ENCODE measurements around the gene COG2. TPM values are rescaled to one million over a fixed set of nuclear protein-coding genes. Genes with fewer than 3 reads are reported as not detected.

The COG2 gene
- total and polyA plus RNA-seq, 2 of the 13 experiments (the other 11 are each of a cell fraction or from before 2014, with no cell fraction given) = 16.8 to 36.3 TPM

DNA sequence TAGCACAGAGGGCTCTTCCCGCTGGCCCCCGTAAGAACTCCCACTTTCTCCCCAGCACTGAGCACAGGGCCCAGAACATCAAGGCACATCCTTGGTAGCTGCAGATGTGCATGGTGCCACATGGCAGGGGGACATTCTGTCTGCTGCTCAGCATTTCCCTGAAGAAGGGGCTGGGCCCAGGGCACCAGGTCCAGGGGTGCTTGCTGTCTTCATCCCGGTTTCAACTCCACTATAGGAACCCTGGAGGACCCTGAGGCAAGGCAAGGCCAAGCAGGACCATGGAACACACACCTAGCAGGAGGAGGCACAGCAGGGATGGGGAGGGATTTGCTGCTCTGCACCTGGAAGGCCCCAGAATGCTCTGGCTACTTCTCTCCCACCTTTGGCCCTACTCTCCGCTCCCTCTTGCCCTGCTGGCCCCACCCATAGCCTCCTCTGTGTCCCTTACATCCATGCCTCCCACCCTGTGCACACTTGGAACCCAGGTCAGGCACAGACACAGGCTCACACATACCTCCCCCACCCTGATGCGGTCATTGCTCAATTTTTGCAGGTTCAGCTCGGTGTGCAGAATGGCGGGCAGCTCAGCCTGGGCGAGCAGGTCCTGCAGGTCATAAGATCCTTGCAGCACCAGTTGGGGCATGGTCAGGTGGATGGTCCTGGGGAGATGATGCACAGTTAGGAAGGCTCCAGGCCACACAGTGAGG lies 61.6 kb downstream of the COG2 start (continued):
- TF ChIP-seq, protein P1, sequence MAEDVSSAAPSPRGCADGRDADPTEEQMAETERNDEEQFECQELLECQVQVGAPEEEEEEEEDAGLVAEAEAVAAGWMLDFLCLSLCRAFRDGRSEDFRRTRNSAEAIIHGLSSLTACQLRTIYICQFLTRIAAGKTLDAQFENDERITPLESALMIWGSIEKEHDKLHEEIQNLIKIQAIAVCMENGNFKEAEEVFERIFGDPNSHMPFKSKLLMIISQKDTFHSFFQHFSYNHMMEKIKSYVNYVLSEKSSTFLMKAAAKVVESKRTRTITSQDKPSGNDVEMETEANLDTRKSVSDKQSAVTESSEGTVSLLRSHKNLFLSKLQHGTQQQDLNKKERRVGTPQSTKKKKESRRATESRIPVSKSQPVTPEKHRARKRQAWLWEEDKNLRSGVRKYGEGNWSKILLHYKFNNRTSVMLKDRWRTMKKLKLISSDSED (CRISPR knock-in tag; IDR thresholded peaks at IDR 0.05) = no peak
- TF ChIP-seq, protein P2, sequence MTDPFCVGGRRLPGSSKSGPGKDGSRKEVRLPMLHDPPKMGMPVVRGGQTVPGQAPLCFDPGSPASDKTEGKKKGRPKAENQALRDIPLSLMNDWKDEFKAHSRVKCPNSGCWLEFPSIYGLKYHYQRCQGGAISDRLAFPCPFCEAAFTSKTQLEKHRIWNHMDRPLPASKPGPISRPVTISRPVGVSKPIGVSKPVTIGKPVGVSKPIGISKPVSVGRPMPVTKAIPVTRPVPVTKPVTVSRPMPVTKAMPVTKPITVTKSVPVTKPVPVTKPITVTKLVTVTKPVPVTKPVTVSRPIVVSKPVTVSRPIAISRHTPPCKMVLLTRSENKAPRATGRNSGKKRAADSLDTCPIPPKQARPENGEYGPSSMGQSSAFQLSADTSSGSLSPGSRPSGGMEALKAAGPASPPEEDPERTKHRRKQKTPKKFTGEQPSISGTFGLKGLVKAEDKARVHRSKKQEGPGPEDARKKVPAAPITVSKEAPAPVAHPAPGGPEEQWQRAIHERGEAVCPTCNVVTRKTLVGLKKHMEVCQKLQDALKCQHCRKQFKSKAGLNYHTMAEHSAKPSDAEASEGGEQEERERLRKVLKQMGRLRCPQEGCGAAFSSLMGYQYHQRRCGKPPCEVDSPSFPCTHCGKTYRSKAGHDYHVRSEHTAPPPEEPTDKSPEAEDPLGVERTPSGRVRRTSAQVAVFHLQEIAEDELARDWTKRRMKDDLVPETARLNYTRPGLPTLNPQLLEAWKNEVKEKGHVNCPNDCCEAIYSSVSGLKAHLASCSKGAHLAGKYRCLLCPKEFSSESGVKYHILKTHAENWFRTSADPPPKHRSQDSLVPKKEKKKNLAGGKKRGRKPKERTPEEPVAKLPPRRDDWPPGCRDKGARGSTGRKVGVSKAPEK (CRISPR knock-in tag; IDR thresholded peaks at IDR 0.05; ENCODE audit: borderline replicate concordance) = 0 out of 2 replicates have a peak, but pooled peaks have one; percentile 61
- no peak for TF ChIP-seq FOXA1 (IDR thresholded peaks at IDR 0.05)
- no peak for TF ChIP-seq FOXA1 (CRISPR knock-in tag; IDR thresholded peaks at IDR 0.05)
- peak; percentile 95 for TF ChIP-seq AGO2 (optimal IDR thresholded peaks at IDR 0.05; ENCODE audit: low read depth, low read length)
- TF ChIP-seq, protein P3, sequence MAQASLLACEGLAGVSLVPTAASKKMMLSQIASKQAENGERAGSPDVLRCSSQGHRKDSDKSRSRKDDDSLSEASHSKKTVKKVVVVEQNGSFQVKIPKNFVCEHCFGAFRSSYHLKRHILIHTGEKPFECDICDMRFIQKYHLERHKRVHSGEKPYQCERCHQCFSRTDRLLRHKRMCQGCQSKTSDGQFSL (CRISPR knock-in tag; IDR thresholded peaks at IDR 0.05) = peak; percentile 37; the same call in 1 of the 2 replicates
- no peak for TF ChIP-seq ATM (IDR thresholded peaks at IDR 0.05; ENCODE audit: borderline replicate concordance)
- TF ChIP-seq, protein P4, sequence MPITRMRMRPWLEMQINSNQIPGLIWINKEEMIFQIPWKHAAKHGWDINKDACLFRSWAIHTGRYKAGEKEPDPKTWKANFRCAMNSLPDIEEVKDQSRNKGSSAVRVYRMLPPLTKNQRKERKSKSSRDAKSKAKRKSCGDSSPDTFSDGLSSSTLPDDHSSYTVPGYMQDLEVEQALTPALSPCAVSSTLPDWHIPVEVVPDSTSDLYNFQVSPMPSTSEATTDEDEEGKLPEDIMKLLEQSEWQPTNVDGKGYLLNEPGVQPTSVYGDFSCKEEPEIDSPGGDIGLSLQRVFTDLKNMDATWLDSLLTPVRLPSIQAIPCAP (CRISPR knock-in tag; IDR thresholded peaks at IDR 0.05; ENCODE audit: low read depth) = no peak
- no peak for TF ChIP-seq ATRX (CRISPR knock-in tag; IDR thresholded peaks at IDR 0.05; ENCODE audit: borderline replicate concordance)
- TF ChIP-seq, protein P5, sequence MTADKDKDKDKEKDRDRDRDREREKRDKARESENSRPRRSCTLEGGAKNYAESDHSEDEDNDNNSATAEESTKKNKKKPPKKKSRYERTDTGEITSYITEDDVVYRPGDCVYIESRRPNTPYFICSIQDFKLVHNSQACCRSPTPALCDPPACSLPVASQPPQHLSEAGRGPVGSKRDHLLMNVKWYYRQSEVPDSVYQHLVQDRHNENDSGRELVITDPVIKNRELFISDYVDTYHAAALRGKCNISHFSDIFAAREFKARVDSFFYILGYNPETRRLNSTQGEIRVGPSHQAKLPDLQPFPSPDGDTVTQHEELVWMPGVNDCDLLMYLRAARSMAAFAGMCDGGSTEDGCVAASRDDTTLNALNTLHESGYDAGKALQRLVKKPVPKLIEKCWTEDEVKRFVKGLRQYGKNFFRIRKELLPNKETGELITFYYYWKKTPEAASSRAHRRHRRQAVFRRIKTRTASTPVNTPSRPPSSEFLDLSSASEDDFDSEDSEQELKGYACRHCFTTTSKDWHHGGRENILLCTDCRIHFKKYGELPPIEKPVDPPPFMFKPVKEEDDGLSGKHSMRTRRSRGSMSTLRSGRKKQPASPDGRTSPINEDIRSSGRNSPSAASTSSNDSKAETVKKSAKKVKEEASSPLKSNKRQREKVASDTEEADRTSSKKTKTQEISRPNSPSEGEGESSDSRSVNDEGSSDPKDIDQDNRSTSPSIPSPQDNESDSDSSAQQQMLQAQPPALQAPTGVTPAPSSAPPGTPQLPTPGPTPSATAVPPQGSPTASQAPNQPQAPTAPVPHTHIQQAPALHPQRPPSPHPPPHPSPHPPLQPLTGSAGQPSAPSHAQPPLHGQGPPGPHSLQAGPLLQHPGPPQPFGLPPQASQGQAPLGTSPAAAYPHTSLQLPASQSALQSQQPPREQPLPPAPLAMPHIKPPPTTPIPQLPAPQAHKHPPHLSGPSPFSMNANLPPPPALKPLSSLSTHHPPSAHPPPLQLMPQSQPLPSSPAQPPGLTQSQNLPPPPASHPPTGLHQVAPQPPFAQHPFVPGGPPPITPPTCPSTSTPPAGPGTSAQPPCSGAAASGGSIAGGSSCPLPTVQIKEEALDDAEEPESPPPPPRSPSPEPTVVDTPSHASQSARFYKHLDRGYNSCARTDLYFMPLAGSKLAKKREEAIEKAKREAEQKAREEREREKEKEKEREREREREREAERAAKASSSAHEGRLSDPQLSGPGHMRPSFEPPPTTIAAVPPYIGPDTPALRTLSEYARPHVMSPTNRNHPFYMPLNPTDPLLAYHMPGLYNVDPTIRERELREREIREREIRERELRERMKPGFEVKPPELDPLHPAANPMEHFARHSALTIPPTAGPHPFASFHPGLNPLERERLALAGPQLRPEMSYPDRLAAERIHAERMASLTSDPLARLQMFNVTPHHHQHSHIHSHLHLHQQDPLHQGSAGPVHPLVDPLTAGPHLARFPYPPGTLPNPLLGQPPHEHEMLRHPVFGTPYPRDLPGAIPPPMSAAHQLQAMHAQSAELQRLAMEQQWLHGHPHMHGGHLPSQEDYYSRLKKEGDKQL (CRISPR knock-in tag; IDR thresholded peaks at IDR 0.05; ENCODE audit: low read depth) = no peak
- TF ChIP-seq MATR3 (CRISPR knock-in tag; IDR thresholded peaks at IDR 0.05) = no peak
